Measurements from ENCODE around the gene USH2A. TPM values are rescaled to one million over a fixed set of nuclear protein-coding genes. Genes with fewer than 3 reads are reported as not detected.

The USH2A gene
- total RNA-seq, 1 donor from 2014 or later: 0.02 TPM

GRCh38 chr1:216123446-216124191, 299.6 kb downstream of the USH2A start:
- H3K36me3 ChIP-seq (ENCODE audit: insufficient read depth, low read length): no peaks in the 10 kb centered on the region
- no peak overlapping the region for H3K27ac Mint-ChIP-seq (ENCODE audit: unreplicated experiment)

GRCh38 chr1:216119600-216119999, 303.6 kb downstream of the USH2A start:
- no peak for FAIRE-seq
- H3K9me3 ChIP-seq (ENCODE audit: insufficient read depth, low read depth, low read length): no peaks in the 10 kb centered on the region
- no peaks in the 10 kb centered on the region for H3K4me1 ChIP-seq (ENCODE audit: insufficient read depth, low read length)
- Mint-ChIP-seq H3K36me3 (ENCODE audit: low read depth, unreplicated experiment) (no peaks in the 10 kb centered on the region), H3K4me1 (ENCODE audit: low read depth, unreplicated experiment) (no peaks in the 10 kb centered on the region), H3K27me3 (ENCODE audit: low read depth, unreplicated experiment) (peaks cover 2% of the 10 kb centered on the region), H3K4me3 (ENCODE audit: unreplicated experiment) (no peak overlapping the region), H3K9me3 (ENCODE audit: unreplicated experiment) (no peaks in the 10 kb centered on the region), H3K27ac (ENCODE audit: unreplicated experiment) (no peak overlapping the region)
- H3K36me3 ChIP-seq (ENCODE audit: insufficient read depth, low read length): no peaks in the 10 kb centered on the region
- H3K4me3 ChIP-seq (ENCODE audit: insufficient read depth, low read depth, low read length): no peak overlapping the region
- TF ChIP-seq CTCF (IDR thresholded peaks at IDR 0.05; ENCODE audit: insufficient read depth, low read depth, low read length) (peak; percentile 71), EZH2 (IDR thresholded peaks at IDR 0.05; ENCODE audit: insufficient read depth, low read length) (no peak)
- no peak overlapping the region for H3K9ac ChIP-seq (ENCODE audit: low read length)
- H3K27me3 ChIP-seq (ENCODE audit: insufficient read depth, low read length): no peaks in the 10 kb centered on the region
- H2AFZ ChIP-seq (ENCODE audit: low read depth, low read length): no peak overlapping the region
- H3K27ac ChIP-seq (ENCODE audit: low read depth, low read length): no peak overlapping the region
- no peaks in the 10 kb centered on the region for H3K79me2 ChIP-seq (ENCODE audit: insufficient read depth, low read length)
- H3K4me2 ChIP-seq (ENCODE audit: low read length): no peak overlapping the region
- DNase-seq (ENCODE audit: low read depth): peak; percentile 23
- no peaks in the 10 kb centered on the region for H4K20me1 ChIP-seq (ENCODE audit: insufficient read depth, low read length)

More at GRCh38 chr1:216123446-216124191, 299.6 kb downstream of the USH2A start:
- no peaks in the 10 kb centered on the region for H4K20me1 ChIP-seq (ENCODE audit: insufficient read depth, low read length)
- Mint-ChIP-seq H3K4me1 (ENCODE audit: low read depth, unreplicated experiment) (no peaks in the 10 kb centered on the region), H3K36me3 (ENCODE audit: low read depth, unreplicated experiment) (no peaks in the 10 kb centered on the region), H3K4me3 (ENCODE audit: unreplicated experiment) (no peak overlapping the region), H3K9me3 (ENCODE audit: unreplicated experiment) (no peaks in the 10 kb centered on the region), H3K27me3 (ENCODE audit: low read depth, unreplicated experiment) (peaks cover under 1% of the 10 kb centered on the region)
- FAIRE-seq (no peak), DNase-seq (ENCODE audit: low read depth) (no peak)
- H2AFZ ChIP-seq (ENCODE audit: low read depth, low read length): no peak overlapping the region
- H3K4me2 ChIP-seq (ENCODE audit: low read length): no peak overlapping the region
- H3K9me3 ChIP-seq (ENCODE audit: insufficient read depth, low read depth, low read length): no peaks in the 10 kb centered on the region
- no peak for TF ChIP-seq EZH2 (IDR thresholded peaks at IDR 0.05; ENCODE audit: insufficient read depth, low read length)
- no peak overlapping the region for H3K9ac ChIP-seq (ENCODE audit: low read length)
- H3K79me2 ChIP-seq (ENCODE audit: insufficient read depth, low read length): no peaks in the 10 kb centered on the region
- no peaks in the 10 kb centered on the region for H3K27me3 ChIP-seq (ENCODE audit: insufficient read depth, low read length)
- H3K4me1 ChIP-seq (ENCODE audit: insufficient read depth, low read length): no peaks in the 10 kb centered on the region
- no peak overlapping the region for H3K27ac ChIP-seq (ENCODE audit: low read depth, low read length)
- no peak overlapping the region for H3K4me3 ChIP-seq (ENCODE audit: insufficient read depth, low read depth, low read length)

- no peak overlapping the region for H3K27ac ChIP-seq (ENCODE audit: low read depth, low read length)
- H3K36me3 ChIP-seq (ENCODE audit: insufficient read depth, low read length): no peaks in the 10 kb centered on the region
- H3K4me3 ChIP-seq (ENCODE audit: insufficient read depth, low read depth, low read length): no peak overlapping the region
- H4K20me1 ChIP-seq (ENCODE audit: insufficient read depth, low read length): no peaks in the 10 kb centered on the region
- FAIRE-seq (no peak), DNase-seq (ENCODE audit: low read depth) (no peak)
- H2AFZ ChIP-seq (ENCODE audit: low read depth, low read length): no peak overlapping the region
- no peak overlapping the region for H3K4me2 ChIP-seq (ENCODE audit: low read length)
- H3K9me3 ChIP-seq (ENCODE audit: insufficient read depth, low read depth, low read length): no peaks in the 10 kb centered on the region
- peaks cover 2% of the 10 kb centered on the region for H3K27me3 Mint-ChIP-seq (ENCODE audit: low read depth, unreplicated experiment)
- H3K27me3 ChIP-seq (ENCODE audit: insufficient read depth, low read length): no peaks in the 10 kb centered on the region
- H3K9me3 Mint-ChIP-seq (ENCODE audit: unreplicated experiment): no peaks in the 10 kb centered on the region
- H3K27ac Mint-ChIP-seq (ENCODE audit: unreplicated experiment): no peak overlapping the region
- TF ChIP-seq EZH2 (IDR thresholded peaks at IDR 0.05; ENCODE audit: insufficient read depth, low read length) (no peak), CTCF (IDR thresholded peaks at IDR 0.05; ENCODE audit: insufficient read depth, low read depth, low read length) (no peak)
- H3K9ac ChIP-seq (ENCODE audit: low read length): no peak overlapping the region
- H3K79me2 ChIP-seq (ENCODE audit: insufficient read depth, low read length): no peaks in the 10 kb centered on the region
- H3K4me3 Mint-ChIP-seq (ENCODE audit: unreplicated experiment): no peak overlapping the region
- no peaks in the 10 kb centered on the region for H3K4me1 ChIP-seq (ENCODE audit: insufficient read depth, low read length)
- no peaks in the 10 kb centered on the region for H3K4me1 Mint-ChIP-seq (ENCODE audit: low read depth, unreplicated experiment)
- no peaks in the 10 kb centered on the region for H3K36me3 Mint-ChIP-seq (ENCODE audit: low read depth, unreplicated experiment)
Measured at GRCh38 chr1:216114180-216114579, 309.1 kb downstream of the USH2A start.
